ENCODE measurements around the gene EYA4.
"Not testable (repeated sequence)": the region's sequence is repeated elsewhere in the genome, so short reads cannot be mapped to it uniquely, and the experiment has no call there.

EYA4 gene

DNA sequence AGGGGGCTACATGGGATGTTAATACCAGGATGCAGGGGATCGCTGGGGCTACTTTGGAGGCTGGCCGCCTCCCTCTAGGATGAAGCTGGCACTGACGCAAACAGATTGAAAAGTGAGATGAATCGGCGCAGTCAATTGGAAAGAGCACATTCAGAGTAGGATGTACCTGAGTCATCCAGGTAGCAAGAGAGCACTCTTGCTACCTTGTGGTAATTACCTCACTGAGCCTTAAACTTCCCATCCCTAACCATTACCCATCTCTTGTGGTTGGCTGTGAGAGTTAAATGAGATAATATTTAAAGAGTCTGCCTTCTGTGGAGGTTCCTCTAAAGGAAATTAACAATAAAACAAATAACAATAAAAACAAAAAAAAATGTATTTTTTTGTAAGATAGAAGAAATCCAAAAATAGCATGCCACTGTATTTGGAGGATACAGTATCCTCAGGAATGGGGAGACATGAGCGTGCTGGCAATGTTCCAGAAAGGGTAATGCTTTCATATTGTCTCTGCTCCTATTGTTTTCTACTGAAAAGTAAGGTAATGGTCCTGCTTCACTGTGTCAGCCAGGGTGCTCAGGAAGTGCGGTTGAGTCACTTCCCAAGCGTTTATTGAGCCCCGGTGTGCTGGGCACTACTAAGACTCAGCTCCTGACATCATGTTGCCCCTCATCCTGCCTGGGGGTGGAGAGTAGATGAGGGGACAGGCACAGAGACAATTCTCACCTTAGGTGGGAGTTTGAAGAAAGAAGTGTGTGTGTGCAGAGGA lies 301.1 kb downstream of the EYA4 start:
- no peak for DNase-seq

DNA sequence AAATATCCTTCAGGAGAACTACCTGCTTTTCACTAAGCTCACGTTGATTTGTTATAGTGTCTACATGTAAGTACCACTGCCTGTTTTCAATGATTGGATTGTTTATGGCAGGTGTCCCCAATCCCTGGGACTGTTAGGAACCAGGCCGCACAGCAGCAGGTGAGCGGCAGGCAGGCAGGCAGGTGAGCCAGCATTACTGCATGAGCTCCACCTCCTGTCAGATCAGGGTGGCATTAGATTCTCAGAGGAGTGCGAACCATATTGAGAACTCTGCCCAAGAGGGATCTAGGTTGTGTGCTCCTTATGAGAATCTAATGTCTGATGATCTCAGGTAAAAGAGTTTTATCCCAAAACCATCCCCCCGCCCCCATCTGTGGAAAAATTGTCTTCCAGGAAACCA lies 303.3 kb downstream of the EYA4 start:
- peak; percentile 29 for DNase-seq

DNA sequence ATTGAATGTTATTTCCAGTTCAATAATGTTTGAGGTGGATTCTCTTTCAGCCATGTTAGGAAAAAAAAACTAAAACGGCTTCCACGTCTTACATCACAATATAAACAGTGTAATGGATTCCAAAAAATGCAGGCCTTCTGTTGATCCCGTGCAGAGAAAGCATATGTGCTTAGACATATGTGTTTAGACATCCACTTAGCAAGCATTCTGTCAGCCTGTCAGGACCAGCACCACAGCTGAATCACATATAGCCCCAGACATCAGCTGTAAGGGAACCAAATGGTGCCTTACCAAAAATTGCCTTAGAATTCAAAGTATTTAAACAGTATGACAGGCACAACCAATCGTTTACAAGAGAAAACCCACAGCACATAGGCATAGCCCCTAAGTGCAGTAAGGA lies 304.9 kb downstream of the EYA4 start:
- no peak for DNase-seq

DNA sequence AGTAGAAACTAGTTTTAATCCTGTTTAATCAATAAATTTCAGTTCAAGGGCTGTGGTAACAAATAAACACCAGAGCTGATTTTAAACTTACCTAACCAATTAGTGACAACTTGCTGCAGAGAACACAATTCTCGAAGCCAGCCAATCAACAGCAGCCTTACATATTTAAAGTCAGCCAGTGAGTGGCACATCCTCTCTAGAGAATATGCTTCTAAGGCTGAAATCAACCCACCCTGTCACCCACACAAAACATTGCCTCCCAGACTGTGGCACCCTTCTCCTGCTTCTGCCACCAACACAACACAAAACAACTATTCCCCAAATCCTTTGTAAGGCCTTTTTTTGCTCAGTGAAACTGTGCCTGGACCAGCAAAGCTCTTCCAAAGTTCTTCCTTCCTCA lies 306.0 kb downstream of the EYA4 start:
- DNase-seq, result no peak

DNA sequence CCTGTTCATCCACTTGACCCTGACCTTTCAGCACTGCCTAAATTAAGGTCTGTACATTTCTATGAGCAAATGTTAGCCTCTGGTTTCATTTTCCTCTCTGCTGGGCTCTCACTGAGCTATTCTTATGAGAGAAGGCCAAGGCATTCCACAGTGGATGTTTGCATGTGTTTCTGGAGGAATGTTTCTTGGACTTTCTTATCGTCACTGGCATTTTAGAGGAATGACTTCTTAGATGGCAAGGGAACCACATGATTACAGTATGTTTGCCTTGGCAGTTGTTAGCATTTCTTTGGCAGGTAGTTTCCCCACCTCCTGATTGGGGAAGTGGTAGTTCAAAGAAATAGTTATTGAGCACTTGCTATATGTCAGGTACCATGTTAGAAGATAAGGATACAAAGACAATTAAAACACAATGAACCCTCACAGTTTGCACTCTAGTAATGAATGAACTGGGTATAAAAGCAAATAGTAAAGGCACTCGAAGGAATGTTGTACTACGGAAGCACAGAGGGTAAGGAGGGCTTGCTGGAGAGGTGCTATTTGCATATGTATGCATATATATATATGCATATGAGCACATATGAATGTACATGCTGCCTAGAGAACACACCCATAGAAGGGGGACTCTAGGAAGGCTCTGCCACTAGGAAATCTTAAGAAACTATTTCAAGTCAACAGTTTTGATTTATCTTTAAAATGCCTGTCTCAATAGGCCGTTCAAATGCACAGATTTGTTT lies 307.4 kb downstream of the EYA4 start:
- no peak for DNase-seq

GRCh38 chr6:133549371-133549801 lies 308.2 kb downstream of the EYA4 start:
- no peak for DNase-seq

DNA sequence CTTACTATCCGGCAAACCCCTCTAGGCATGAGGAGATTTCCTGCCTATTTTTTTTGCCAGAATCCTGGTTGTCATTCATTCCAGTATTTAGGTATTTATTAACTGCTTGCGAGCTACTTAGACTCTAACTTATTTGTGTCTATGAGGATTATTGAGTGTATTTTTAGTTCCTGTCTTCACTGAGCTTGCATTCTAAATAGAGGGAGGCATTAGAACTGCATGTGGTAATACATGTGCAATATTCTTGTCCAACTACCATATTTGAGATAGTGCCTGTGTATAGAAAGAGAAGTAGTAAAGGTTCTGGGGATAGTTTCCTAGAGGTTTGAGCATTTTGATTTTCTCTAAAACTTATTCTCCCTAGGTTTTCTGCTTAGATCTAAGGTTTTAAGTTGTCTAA lies 308.9 kb downstream of the EYA4 start:
- DNase-seq, result no peak

GRCh38 chr6:133551436-133551835 lies 310.3 kb downstream of the EYA4 start:
- DNase-seq, result no peak

DNA sequence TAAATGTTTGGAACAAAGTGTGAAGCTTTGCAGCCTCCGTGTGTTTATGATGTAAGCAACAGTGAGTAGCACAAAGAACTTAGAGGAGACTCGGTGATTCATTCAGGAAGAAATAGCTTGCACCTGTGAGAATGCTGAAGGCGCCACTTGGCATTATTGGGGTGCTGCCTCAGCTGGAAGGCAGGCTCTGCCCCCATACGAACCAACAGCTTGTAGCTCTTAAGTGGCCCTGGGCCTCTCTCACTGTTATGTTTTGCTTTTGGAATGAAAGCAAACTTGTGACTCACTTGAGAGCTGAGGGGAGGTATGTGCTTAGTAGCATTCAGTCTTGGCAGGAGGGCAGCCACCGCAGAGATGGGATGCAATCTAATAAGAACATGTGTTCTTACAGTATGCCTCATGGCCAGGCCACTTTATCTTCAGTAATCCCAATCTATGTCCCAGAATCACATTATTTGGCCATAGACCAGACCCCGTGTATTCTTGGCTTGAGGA lies 310.7 kb downstream of the EYA4 start:
- DNase-seq, result no peak

GRCh38 chr6:133553652-133554051 lies 312.5 kb downstream of the EYA4 start:
- DNase-seq, result peak; percentile 9

DNA sequence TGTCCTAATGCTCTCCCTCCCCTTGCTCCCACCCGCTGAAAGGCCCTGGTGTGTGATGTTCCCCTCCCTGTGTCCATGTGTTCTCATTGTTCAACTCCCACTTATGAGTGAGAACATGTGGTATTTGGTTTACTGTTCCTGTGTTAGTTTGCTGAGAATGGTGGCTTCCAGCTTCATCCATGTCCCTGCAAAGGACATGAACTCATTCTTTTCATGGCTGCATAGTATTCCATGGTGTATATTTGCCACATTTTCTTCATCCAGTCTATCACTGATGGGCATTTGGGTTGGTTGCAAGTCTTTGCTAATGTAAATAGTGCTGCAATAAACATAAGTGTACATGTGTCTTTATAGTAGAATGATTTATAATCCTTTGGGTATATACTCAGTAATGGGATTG lies 313.0 kb downstream of the EYA4 start:
- not testable (repeated sequence) for DNase-seq

- DNase-seq, result no peak
Observed at GRCh38 chr6:133555685-133556084, 314.5 kb downstream of the EYA4 start.

- DNase-seq, result no peak
Observed at GRCh38 chr6:133559926-133560325, 318.8 kb downstream of the EYA4 start.

DNA sequence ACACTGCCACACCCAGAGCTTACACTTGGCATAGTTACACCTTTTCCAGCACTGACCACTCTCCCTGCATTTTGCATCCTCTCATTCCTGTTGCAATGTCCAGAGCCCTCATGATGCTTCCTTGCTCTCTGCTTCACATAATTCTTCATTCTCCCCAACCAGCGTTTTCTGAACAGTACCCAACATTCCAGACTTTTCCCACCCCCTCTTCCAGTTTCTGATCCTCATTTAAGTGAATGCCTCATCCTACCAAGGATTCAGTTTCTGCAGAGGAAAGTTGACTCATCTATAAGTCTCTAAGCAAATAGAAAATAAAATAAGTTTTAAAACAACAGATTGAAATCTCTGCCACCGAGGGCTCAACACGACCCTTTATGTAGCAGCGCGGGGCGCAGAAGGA lies 326.5 kb downstream of the EYA4 start:
- no peak for DNase-seq

DNA sequence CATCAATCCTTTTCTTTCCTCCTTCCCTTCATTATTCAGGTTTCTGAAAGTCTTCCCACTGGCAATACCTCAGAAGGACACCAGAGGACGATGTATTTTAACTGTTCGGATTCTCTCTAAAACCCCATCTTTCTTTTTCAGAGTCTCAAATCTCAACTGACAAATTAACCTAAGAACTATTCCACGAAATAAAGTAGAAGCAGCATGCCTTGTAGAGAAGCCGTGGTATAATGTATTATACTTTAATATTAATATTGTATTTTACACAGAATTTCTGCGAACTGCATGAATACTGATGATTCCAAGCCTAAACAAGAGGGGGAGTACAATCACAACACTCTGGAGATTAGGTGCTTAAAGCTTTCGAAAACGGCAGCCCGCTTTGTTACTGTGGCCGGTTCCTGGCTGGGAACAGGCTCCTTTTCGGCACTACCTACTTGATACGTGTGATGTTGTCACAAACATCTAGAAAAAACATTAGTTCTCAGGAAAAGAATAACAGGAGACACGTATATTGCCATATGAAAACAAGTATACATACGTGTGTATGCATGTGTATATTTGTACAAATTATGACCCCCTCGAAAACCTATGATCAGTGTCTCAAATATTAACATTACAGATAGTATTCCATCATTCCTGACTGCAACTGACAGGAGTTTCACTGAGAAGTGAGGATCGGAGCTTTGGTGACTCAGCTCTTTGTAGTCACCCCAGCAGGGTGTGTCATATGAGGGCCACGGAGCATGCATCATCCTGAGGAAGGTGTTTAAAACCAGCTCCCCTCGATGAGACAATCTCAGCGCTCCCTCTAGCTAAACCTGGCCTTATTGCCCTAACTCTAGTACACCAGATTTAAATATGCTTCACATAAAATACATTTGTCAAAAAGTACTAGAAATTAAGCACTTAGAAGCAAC lies 328.1 kb downstream of the EYA4 start:
- peak; percentile 43 for DNase-seq

GRCh38 chr6:133571681-133572080 lies 330.5 kb downstream of the EYA4 start:
- DNase-seq, result no peak

DNA sequence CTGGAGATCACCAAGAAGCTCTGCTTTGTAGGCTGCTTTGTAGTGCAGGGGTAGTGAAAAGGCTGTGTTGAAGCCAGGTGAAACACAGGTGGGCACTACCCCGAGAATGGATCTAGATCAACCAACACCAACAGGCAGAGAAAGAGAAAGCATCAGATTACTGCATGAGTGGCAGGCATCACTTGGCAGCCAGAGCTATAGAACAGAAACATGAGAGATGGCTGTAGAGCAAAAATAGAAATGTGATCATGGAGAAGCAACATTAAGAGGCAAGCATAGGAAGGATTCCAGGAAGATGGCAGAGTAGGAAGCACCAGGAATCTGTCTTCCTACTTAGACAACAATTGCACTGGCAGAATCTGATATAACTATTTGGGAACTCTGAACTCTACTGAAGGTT lies 336.7 kb downstream of the EYA4 start:
- no peak for DNase-seq

All from NCI-H1105 (cell line).